GM18498 (cell line): ENCODE data around the gene NPIPA7.
"Not testable (repeated sequence)": the region's sequence is repeated elsewhere in the genome, so short reads cannot be mapped to it uniquely, and the experiment has no call there.

Experiments
- ATAC-seq: cut with Tn5 transposase; IDR thresholded peaks from one replicate; pipeline ENCODE4 v1.9.1; 2021; ENCODE audit warnings: mild to moderate bottlenecking, moderate library complexity; ENCODE audit not compliant: unreplicated experiment

Gene NPIPA7

DNA sequence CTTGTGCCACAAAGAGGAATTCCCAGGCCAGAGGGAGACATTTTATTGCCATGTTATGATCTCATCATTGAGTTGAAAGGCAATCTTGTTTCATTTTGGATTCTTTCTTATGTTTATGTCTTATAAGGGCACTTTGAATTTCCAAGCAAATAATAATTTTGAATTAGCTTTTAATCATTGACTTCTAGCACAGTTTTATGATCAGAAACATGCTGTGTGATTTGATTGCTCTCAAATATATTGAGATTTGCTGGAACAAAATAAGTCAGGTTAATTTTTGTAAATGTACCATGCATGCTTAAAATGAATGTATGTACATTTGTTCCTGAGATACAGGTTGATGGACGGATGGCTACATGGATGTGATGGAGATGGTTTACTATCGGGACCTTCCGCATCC is at the start of gene NPIPA7:
Gene NPIPA7, plus strand, starts transcription at position 301 of the 400 bp plus-strand sequence. CDS start 105 bp downstream, outside the sequence.
- not testable (repeated sequence) for ATAC-seq

DNA sequence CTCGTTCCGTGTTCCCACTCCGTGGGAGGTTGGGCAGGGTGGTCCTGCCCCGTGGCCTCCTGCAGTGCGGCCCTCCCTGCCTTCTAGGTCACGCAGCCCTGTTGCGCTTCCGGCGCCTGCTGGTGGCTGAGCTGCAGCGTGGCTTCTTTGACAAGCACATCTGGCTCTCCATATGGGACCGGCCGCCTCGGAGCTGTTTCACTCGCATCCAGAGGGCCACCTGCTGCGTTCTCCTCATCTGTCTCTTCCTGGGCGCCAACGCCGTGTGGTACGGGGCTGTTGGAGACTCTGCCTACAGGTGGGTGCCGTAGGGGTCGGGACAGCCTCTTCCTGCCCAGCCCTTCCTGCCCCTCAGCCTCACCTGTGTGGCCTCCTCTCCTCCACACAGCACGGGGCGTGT is 47.5 kb upstream of the NPIPA7 start:
- not testable (repeated sequence) for ATAC-seq

DNA sequence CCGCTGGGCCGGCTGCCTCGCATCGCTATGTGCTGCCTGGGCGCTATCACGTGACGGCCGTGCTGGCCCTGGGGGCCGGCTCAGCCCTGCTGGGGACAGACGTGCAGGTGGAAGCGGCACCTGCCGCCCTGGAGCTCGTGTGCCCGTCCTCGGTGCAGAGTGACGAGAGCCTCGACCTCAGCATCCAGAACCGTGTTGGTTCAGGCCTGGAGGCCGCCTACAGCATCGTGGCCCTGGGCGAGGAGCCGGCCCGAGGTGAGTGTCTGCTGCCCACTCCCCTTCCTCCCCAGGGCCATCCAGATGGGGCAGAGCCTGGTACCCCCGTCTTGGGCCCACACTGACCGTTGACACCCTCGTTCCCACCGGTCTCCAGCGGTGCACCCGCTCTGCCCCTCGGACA is 21.4 kb upstream of the NPIPA7 start:
- ATAC-seq = not testable (repeated sequence)

DNA sequence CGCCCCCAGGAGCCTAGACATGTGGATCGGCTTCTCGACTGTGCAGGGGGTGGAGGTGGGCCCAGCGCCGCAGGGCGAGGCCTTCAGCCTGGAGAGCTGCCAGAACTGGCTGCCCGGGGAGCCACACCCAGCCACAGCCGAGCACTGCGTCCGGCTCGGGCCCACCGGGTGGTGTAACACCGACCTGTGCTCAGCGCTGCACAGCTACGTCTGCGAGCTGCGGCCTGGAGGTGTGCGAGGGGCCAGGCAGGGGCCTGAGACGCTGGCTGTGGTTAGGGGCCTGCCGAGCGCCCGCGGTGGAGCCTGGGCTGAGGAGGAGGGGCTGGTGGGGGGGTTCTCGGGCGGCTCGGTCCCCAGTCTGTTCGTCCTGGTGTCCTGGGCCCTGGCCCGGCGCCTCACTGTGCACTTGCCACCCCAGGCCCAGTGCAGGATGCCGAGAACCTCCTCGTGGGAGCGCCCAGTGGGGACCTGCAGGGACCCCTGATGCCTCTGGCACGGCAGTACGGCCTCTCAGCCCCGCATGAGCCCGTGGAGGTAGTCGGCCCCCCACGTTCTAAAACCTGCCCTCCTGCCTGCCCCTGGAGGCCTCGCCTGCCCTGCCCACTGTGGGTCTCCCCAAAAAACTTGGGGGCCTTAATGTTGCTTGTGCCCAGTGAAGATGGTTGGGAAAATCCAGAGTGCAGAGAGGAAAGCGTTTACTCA is 20.2 kb upstream of the NPIPA7 start:
- not testable (repeated sequence) for ATAC-seq

DNA sequence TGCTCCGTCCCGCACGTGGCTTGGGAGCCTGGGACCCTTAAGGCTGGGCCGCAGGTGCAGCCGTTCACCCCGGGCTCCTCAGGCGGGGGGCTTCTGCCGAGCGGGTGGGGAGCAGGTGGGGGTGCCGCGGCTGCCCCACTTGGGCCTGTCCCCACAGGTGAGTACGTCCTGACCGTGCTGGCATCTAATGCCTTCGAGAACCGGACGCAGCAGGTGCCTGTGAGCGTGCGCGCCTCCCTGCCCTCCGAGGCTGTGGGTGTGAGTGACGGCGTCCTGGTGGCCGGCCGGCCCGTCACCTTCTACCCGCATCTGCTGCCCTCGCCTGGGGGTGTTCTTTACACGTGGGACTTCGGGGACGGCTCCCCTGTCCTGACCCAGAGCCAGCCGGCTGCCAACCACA is 15.3 kb upstream of the NPIPA7 start:
- not testable (repeated sequence) for ATAC-seq

DNA sequence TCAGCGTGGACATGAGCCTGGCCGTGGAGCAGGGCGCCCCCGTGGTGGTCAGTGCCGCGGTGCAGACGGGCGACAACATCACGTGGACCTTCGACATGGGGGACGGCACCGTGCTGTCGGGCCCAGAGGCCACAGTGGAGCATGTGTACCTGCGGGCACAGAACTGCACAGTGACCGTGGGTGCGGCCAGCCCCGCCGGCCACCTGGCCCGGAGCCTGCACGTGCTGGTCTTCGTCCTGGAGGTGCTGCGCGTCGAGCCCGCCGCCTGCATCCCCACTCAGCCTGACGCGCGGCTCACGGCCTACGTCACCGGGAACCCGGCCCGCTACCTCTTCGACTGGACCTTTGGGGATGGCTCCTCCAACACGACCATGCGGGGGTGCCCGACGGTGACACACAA is 14.8 kb upstream of the NPIPA7 start:
- not testable (repeated sequence) for ATAC-seq

DNA sequence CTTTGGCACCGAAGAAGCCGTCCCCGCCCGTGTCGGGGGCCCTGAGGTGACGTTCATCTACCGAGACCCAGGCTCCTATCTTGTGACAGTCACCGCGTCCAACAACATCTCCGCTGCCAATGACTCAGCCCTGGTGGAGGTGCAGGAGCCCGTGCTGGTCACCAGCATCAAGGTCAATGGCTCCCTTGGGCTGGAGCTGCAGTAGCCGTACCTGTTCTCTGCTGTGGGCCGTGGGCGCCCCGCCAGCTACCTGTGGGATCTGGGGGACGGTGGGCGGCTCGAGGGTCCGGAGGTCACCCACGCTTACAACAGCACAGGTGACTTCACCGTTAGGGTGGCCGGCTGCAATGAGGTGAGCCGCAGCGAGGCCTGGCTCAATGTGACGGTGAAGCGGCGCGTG is 14.2 kb upstream of the NPIPA7 start:
- ATAC-seq = not testable (repeated sequence)

DNA sequence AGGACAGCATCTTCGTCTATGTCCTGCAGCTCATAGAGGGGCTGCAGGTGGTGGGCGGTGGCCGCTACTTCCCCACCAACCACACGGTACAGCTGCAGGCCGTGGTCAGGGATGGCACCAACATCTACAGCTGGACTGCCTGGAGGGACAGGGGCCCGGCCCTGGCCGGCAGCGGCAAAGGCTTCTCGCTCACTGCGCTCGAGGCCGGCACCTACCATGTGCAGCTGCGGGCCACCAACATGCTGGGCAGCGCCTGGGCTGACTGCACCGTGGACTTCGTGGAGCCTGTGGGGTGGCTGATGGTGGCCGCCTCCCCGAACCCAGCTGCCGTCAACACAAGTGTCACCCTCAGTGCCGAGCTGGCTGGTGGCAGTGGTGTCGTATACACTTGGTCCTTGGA is 13.6 kb upstream of the NPIPA7 start:
- not testable (repeated sequence) for ATAC-seq

DNA sequence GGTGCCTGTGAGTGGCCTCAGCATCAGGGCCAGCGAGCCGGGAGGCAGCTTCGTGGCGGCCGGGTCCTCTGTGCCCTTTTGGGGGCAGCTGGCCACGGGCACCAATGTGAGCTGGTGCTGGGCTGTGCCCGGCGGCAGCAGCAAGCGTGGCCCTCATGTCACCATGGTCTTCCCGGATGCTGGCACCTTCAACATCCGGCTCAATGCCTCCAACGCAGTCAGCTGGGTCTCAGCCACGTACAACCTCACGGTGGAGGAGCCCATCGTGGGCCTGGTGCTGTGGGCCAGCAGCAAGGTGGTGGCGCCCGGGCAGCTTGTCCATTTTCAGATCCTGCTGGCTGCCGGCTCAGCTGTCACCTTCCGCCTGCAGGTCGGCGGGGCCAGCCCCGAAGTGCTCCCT is 13.1 kb upstream of the NPIPA7 start:
- not testable (repeated sequence) for ATAC-seq

DNA sequence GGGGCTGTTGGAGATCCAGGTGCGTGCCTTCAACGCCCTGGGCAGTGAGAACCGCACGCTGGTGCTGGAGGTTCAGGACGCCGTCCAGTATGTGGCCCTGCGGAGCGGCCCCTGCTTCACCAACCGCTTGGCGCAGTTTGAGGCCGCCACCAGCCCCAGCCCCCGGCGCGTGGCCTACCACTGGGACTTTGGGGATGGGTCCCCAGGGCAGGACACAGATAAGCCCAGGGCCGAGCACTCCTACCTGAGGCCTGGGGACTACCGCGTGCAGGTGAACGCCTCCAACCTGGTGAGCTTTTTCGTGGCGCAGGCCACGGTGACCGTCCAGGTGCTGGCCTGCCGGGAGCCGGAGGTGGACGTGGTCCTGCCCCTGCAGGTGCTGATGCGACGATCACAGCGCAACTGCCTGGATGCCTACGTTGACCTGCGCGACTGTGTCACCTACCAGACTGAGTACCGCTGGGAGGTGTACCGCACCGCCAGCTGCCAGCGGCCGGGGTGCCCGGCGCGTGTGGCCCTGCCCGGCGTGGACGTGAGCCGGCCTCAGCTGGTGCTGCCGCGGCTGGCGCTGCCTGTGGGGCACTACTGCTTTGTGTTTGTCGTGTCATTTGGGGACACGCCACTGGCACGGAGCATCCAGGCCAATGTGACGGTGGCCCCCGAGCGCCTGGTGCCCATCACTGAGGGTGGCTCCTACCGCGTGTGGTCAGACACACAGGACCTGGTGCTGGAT is 12.2 kb upstream of the NPIPA7 start:
- not testable (repeated sequence) for ATAC-seq

DNA sequence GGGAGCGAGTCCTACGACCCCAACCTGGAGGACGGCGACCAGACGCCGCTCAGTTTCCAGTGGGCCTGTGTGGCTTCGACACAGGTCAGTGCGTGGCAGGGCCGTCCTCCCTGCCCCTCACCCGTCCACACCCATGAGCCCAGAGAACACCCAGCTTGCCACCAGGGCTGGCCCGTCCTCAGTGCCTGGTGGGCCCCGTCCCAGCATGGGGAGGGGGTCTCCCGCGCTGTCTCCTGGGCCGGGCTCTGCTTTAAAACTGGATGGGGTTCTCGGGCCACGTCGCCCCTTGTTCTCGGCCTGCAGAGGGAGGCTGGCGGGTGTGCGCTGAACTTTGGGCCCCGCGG is 11.7 kb upstream of the NPIPA7 start:
- ATAC-seq = not testable (repeated sequence)

DNA sequence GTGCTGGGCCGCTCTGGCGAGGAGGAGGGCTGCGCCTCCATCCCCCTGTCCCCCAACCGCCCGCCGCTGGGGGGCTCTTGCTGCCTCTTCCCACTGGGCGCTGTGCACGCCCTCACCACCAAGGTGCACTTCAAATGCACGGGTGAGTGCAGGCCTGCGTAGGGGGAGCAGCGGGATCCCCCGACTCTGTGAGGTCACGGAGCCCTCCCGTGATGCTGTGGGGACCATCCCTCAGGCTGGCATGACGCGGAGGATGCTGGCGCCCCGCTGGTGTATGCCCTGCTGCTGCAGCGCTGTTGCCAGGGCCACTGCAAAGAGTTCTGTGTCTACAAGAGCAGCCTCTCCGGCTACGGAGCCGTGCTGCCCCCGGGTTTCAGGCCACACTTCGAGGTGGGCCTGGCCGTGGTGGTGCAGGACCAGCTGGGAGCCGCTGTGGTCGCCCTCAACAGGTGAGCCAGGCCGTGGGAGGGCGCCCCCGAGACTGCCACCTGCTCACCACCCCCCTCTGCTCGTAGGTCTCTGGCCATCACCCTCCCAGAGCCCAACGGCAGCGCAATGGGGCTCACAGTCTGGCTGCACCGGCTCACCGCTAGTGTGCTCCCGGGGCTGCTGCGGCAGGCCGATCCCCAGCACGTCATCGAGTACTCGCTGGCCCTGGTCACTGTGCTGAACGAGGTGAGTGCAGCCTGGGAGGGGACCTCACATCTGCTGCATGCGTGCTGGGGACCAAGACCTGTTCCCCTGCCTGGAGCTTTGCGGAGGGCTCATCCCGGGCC is 9.7 kb upstream of the NPIPA7 start:
- not testable (repeated sequence) for ATAC-seq

DNA sequence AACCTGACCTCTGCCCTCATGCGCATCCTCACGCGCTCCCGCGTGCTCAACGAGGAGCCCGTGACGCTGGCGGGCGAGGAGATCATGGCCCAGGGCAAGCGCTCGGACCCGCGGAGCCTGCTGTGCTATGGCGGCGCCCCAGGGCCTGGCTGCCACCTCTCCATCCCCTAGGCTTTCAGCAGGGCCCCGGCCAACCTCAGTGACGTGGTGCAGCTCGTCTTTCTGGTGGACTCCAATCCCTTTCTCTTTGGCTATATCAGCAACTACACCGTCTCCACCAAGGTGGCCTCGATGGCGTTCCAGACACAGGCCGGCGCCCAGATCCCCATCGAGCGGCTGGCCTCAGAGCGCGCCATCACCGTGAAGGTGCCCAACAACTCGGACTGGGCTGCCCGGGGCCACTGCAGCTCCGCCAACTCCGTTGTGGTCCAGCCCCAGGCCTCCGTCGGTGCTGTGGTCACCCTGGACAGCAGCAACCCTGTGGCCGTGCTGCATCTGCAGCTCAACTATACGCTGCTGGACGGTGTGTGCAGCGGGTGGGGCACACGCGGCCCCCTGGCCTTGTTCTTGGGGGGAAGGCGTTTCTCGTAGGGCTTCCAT is 7.7 kb upstream of the NPIPA7 start:
- not testable (repeated sequence) for ATAC-seq

DNA sequence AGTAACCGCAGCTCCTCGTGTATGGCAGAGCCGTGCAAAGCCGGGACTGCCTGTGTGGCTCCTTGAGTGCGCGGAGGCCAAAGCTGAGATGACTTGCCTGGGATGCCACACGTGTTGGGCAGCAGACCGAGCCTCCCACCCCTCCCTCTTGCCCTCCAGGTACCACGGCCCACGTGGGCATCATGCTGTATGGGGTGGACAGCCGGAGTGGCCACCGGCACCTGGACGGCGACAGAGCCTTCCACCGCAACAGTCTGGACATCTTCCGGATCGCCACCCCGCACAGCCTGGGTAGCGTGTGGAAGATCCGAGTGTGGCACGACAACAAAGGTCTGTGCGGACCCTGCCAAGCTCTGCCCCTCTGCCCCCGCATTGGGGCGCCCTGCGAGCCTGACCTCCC is 4.7 kb upstream of the NPIPA7 start:
- not testable (repeated sequence) for ATAC-seq

DNA sequence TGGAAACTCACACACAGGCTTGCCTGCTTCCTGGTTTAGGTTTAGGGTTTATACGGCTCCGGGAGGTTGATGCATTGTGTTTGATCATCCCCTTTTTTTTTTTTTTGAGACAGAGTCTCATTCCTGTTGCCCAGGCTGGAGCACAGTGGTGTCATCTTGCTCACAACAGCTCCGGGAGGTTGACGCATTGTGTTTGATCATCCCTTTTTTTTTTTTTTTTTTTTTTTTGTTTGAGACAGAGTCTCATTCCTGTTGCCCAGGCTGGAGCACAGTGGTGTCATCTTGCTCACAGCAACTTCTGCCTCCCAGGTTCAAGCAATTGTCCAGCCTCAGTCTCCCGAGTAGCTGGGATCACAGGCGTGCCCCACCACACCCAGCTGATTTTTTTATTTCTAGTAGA is 20.7 kb downstream of the NPIPA7 start:
- ATAC-seq = not testable (repeated sequence)

DNA sequence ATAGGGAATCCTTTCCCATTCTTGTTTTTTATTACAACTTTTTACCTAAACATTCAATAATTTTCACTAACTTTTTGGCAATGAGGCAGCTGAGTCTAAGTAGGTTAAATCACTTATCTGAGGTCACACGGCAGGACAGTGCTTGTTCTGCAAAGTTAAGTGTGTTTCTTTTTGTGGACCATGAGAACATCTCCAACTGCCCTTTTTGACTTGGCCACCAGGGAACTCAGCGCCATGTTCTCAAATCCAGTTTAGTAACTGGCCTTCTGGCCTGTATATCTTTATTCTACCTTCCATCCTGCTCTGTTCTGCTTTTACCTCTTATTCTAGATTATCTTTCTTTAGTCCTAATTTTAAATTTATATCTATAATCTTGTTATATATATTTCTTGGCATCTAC is 23.4 kb downstream of the NPIPA7 start:
- not testable (repeated sequence) for ATAC-seq

DNA sequence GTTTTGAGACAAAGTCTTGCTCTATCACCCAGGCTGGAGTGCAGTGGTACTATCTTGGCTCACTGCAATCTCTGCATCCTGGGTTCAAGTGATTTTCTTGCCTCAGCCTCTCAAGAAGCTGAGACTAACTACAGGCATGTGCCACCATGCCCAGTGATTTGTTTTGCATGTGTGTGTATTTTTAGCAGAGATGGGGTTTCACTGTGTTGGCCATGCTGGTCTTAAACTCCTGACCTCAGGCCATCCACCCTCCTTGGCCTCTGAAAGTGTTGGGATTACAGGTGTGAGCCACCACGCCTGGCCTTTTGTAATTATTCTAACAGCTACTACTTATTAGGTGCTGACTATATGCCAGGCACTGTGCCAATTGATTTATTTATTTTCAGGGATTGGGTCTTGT is 25.3 kb downstream of the NPIPA7 start:
- not testable (repeated sequence) for ATAC-seq

DNA sequence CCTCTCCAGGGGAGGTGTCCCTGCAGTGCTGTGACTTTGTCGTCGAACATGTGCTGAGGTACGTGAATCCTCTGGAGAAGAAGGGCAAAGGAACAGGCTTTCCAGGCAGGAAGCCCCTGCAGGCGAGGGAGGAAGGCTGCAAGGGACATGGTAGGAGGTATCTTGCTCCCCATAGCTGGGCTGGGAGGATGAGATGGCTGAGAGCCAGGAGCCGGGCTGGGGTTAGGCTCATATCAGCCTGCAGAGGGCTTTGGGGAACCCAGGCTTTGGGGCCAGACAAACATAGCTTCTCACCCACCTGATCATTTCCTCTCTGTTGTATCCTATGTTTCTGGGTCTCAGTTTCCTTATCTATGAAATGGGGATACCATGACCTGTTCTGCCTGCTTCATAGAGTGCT is 26.5 kb downstream of the NPIPA7 start:
- not testable (repeated sequence) for ATAC-seq

DNA sequence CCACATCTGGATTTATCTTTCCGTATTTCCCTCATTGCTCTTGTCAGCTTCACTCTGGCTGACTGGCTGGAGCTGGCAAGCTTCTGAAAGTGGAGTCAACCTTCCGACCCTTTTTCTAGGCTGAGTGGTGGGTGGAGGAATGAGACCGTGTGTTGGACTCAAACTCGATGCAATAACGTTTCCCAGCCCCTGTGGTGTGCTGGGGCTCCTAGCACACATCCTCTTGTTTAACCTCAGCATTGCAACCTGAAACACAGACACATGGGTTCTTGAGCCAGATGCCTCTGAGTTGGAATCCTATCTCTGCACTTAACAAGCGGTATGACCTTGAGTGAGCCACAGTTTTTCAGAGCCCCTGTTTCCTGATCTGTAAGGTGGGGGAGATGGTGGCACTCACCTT is 29.5 kb downstream of the NPIPA7 start:
- not testable (repeated sequence) for ATAC-seq

DNA sequence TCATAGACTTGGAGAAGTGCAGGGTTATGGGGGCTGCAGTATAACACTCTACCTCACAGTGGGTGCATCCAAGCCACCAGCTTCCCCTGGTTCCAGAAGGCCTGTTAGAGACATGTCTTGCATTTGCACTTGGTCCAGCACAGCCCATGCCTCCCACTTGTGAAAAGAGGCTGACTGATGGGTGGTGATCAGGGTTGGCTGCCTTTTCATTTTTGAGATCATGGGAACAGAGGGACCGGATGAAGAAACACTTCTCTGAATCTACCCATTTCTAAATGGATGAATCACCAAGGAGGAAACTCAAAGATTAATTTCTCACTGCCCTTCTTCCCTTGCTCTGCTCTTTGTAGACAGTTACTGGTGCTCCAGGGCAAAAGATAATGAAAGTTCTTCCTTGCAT is 34.8 kb downstream of the NPIPA7 start:
- ATAC-seq = not testable (repeated sequence)

DNA sequence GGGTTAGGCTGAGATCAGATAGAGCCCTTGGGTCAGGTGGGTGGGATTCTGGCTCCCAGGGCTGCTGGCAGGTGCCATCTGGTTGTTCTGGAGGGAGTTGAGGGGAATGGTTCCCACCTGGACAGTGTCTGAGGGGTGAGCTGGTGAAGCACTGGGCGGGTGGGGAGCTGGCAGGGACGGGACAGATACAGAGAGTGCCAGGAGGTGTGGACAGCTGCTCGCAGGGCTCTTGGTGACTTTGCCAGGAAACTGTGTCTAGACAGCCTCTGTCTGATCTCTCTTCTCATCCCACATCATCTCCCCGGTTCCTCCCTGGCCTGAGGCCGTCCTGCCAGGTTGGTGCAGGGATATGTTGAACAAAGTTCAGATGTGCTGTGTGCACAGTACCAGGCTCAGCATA is 38.1 kb downstream of the NPIPA7 start:
- not testable (repeated sequence) for ATAC-seq
